ENCODE results near the gene USP31.

GRCh38 chr16:23035240-23035639 is 114.0 kb downstream of the USP31 start:
- no peak for TF ChIP-seq CTCF (IDR thresholded peaks at IDR 0.05)
- TF ChIP-seq POLR2A (IDR thresholded peaks at IDR 0.05): no peak

Data from thyroid gland (tissue), 4 donors.